OCI-LY3 (cell line): ENCODE results near the gene IRAK1.

Source experiments
- CTCF ChIP-seq: fragments of 200-600, 300-600 bp; sonication (generic); IDR thresholded peaks from 2 replicates; pipeline ENCODE4 v1.5.1; 2014; ENCODE audit warnings: antibody characterized with exemption, low read length, low read depth
- EZH2phosphoT487 ChIP-seq: fragments of 200-600 bp; shearing (Covaris generic); IDR thresholded peaks from 2 replicates; pipeline ENCODE4 v1.6.1; 2018; ENCODE audit warnings: antibody characterized with exemption, mixed run types, low read depth

- no peak for TF ChIP-seq CTCF
- no peak for TF ChIP-seq EZH2phosphoT487
These were observed 48.6 kb downstream of the IRAK1 start for GRCh38 chrX:153971124-153971449.
